BJ (cell line): ENCODE results near the gene RPGRIP1. TPM values are rescaled to one million over a fixed set of nuclear protein-coding genes. Genes with fewer than 3 reads are reported as not detected.
"Not testable (repeated sequence)": the region's sequence is repeated elsewhere in the genome, so short reads cannot be mapped to it uniquely, and the experiment has no call there.

ENCODE experiments used
- CTCF ChIA-PET: fragments of 350-600 bp; formaldehyde crosslinking; extraction: SDS; loops from one replicate; lab custom pipeline; 2021; ENCODE audit warnings: antibody characterized with exemption, inconsistent platforms; lab: Yijun Ruan, JAX
- POLR2A ChIA-PET: fragments of 300-600 bp; sonication (Branson Sonifier 250); formaldehyde crosslinking; extraction: SDS; loops from one replicate; lab custom pipeline; 2021; ENCODE audit warnings: antibody characterized with exemption; lab: Charles Lee
- DNase-seq: peaks from one replicate; pipeline ENCODE4 v3.0.0-alpha.2; 2011; ENCODE audit warnings: low read depth
- H3K27me3 ChIP-seq: 2 replicates; pipeline ENCODE4 v1.6.0; 2011; ENCODE audit warnings: low read length; ENCODE audit not compliant: control insufficient read depth, insufficient read depth
- H3K36me3 ChIP-seq: 2 replicates; pipeline ENCODE4 v1.5.1; 2011; ENCODE audit warnings: low read length; ENCODE audit not compliant: control insufficient read depth, insufficient read depth
- H3K4me3 ChIP-seq: 2 replicates; pipeline ENCODE4 v1.5.1; 2011; ENCODE audit warnings: low read depth, mild to moderate bottlenecking, control low read depth, low read length
- polyA plus RNA-seq: library from polyadenylated mRNA; depleted of rRNA; stranded (reverse); fragments of >200 nt; gene quantifications from 2 replicates; pipeline ENCODE4 v1.2.3, GENCODE V29; 2011
- TF ChIP-seq, protein P1 (sequence below): IDR thresholded peaks from 2 replicates; pipeline ENCODE4 v1.5.1; 2011; ENCODE audit warnings: low read depth, mild to moderate bottlenecking, control low read depth, inconsistent platforms, low read length, moderate library complexity; ENCODE audit not compliant: insufficient read depth

Gene RPGRIP1
- polyA plus RNA-seq, 1 experiment: not detected

DNA sequence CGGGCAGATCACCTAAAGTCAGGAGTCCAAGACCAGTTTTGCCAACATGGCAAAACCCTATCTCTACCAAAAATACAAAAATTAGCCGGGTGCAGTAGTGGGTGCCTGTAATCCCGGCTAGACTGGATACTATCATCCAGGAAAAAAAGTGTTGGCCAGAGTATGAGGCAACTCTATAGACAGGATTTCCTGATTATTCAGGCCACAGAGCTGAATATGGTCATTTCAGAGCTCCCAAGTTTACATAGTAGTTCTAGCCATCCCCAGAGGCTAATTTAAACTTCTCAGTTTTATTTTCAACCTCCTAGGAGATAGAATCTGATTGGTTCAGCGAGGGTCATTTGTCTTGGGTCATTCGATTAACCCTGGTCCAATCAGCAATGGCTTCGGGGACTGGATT is 7.3 kb downstream of the RPGRIP1 start:
- Histone ChIP-seq H3K27me3 (no peaks in the 10 kb centered on the region; the same call in 1 of the 2 replicates), H3K36me3 (no peaks in the 10 kb centered on the region), H3K4me3 (no peak overlapping the region)
- POLR2A ChIA-PET: no interaction called here
- no peak for DNase-seq
- CTCF ChIA-PET: no interaction called here
- TF ChIP-seq, protein P1, sequence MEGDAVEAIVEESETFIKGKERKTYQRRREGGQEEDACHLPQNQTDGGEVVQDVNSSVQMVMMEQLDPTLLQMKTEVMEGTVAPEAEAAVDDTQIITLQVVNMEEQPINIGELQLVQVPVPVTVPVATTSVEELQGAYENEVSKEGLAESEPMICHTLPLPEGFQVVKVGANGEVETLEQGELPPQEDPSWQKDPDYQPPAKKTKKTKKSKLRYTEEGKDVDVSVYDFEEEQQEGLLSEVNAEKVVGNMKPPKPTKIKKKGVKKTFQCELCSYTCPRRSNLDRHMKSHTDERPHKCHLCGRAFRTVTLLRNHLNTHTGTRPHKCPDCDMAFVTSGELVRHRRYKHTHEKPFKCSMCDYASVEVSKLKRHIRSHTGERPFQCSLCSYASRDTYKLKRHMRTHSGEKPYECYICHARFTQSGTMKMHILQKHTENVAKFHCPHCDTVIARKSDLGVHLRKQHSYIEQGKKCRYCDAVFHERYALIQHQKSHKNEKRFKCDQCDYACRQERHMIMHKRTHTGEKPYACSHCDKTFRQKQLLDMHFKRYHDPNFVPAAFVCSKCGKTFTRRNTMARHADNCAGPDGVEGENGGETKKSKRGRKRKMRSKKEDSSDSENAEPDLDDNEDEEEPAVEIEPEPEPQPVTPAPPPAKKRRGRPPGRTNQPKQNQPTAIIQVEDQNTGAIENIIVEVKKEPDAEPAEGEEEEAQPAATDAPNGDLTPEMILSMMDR: no peak

DNA sequence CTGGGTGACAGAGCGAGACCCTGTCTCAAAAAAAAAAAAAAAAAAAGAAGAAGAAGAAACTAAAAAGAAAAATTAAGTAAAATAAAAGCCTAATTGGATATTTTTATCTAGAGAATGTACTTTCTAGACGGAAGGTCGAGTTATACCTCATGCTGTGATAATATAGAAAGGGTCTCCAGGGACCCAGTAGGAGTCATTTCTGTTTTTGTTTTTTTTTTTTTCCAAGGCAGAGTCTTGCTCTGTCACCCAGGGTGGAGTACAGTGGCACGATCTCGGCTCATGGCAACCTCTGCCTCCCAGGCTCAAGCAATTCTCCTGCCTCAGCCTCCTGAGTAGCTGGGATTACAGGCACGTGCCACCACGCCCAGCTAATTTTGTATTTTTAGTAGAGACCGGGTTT is 14.1 kb downstream of the RPGRIP1 start:
- H3K4me3 ChIP-seq, POLR2A ChIA-PET, H3K27me3 ChIP-seq, DNase-seq, H3K36me3 ChIP-seq: not testable (repeated sequence)
- CTCF ChIA-PET: interaction anchor here (1.5 kb wide), 1 partner anchor 11 kb away, joined by 3 read pairs; no protein-coding TSS in a partner anchor

- TF ChIP-seq, protein P1: no peak
- no peak overlapping the region for H3K4me3 ChIP-seq
- no peak for DNase-seq
- ChIA-PET POLR2A (no interaction called here), CTCF (no interaction called here)
- H3K36me3 ChIP-seq: no peaks in the 10 kb centered on the region
- peaks cover 8% of the 10 kb centered on the region for H3K27me3 ChIP-seq
Measured at GRCh38 chr14:21298358-21298757, 18.5 kb downstream of the RPGRIP1 start.

DNA sequence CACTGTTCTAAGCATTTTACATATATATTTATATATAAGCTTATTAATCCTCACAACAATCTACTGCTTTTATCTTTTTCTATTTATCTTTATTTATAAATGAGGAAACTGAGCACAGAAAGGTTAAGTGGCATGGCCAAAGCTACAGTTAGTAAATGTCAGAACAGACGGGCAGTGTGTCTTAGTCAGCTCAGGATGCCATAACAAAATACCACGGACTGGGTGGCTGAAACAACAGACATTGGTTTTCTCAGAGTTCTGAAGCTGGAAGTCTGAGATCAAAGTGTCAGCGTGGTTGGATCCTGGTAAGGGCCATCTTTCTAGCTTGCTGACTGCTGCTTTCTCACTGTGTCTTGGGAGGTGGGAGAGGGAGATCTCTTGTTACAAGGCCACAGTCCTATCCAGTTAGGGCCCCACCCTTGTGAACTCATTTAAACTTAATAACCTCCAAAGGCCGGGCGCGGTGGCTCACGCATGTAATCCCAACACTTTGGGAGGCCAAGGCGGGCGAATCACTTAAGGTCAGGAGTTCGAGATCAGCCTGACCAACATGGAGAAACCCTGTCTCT is 19.8 kb downstream of the RPGRIP1 start:
- Histone ChIP-seq H3K36me3 (no peaks in the 10 kb centered on the region), H3K27me3 (peaks cover 8% of the 10 kb centered on the region), H3K4me3 (no peak overlapping the region)
- no peak for DNase-seq
- ChIA-PET CTCF (interaction anchor here (0.7 kb wide), 1 partner anchor 10 kb away, joined by 3 read pairs; no protein-coding TSS in a partner anchor), POLR2A (no interaction called here)
- TF ChIP-seq, protein P1: no peak

GRCh38 chr14:21300892-21301291 is 21.0 kb downstream of the RPGRIP1 start:
- ChIA-PET POLR2A (no interaction called here), CTCF (no interaction called here)
- TF ChIP-seq, protein P1: no peak
- H3K36me3 ChIP-seq: no peaks in the 10 kb centered on the region
- no peak for DNase-seq
- no peak overlapping the region for H3K4me3 ChIP-seq
- peaks cover 8% of the 10 kb centered on the region for H3K27me3 ChIP-seq
